Measurements from ENCODE around the gene DOLK. TPM values are rescaled to one million over a fixed set of nuclear protein-coding genes. Genes with fewer than 3 reads are reported as not detected.
"Not testable (repeated sequence)": the region's sequence is repeated elsewhere in the genome, so short reads cannot be mapped to it uniquely, and the experiment has no call there.

DOLK gene
- total RNA-seq, 3 donors from 2014 or later, result 8.7 to 9.9 (median 9.7) TPM

- no peak overlapping the region for H3K4me3 ChIP-seq
- H3K4me1 ChIP-seq (ENCODE audit: low read depth), result no peaks in the 10 kb centered on the region
- ATAC-seq (no peak), DNase-seq (no peak)
- intact Hi-C loops (cut with DNase I, micrococcal nuclease), result no loop called here
- no peaks in the 10 kb centered on the region for H3K36me3 ChIP-seq (ENCODE audit: low read depth)
- H3K9me3 ChIP-seq, result no peaks in the 10 kb centered on the region
- TF ChIP-seq, protein P1, sequence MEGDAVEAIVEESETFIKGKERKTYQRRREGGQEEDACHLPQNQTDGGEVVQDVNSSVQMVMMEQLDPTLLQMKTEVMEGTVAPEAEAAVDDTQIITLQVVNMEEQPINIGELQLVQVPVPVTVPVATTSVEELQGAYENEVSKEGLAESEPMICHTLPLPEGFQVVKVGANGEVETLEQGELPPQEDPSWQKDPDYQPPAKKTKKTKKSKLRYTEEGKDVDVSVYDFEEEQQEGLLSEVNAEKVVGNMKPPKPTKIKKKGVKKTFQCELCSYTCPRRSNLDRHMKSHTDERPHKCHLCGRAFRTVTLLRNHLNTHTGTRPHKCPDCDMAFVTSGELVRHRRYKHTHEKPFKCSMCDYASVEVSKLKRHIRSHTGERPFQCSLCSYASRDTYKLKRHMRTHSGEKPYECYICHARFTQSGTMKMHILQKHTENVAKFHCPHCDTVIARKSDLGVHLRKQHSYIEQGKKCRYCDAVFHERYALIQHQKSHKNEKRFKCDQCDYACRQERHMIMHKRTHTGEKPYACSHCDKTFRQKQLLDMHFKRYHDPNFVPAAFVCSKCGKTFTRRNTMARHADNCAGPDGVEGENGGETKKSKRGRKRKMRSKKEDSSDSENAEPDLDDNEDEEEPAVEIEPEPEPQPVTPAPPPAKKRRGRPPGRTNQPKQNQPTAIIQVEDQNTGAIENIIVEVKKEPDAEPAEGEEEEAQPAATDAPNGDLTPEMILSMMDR (IDR thresholded peaks at IDR 0.05), result no peak
Observed at GRCh38 chr9:128983536-128983935, 36.1 kb upstream of the DOLK start.

DNA sequence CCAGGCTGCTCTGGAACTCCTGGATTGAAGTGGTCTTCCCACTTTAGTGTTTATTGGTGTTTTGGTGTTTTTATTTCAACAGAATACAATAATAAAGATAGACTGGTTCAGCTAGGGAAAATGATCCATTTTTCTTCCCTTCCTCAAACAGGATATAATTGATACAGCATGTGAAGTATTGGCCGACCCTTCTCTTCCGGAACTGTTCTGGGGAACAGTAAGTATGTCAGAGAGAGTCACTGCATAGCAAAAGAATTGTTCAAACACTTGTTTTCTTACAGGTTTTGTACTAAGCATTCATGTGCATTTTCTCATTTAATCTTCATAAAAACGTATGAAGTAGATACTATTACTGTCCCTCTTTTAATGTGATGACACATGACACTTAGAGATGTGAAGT is 31.7 kb upstream of the DOLK start:
- intact Hi-C loops (cut with DNase I, micrococcal nuclease), result no loop called here
- TF ChIP-seq, protein P1 (IDR thresholded peaks at IDR 0.05), result no peak
- no peaks in the 10 kb centered on the region for H3K9me3 ChIP-seq
- ATAC-seq (no peak), DNase-seq (no peak)
- H3K36me3 ChIP-seq (ENCODE audit: low read depth), result no peaks in the 10 kb centered on the region
- no peak overlapping the region for H3K4me3 ChIP-seq
- H3K4me1 ChIP-seq (ENCODE audit: low read depth), result no peaks in the 10 kb centered on the region

- H3K36me3 ChIP-seq (ENCODE audit: low read depth), result no peaks in the 10 kb centered on the region
- no peaks in the 10 kb centered on the region for H3K9me3 ChIP-seq
- intact Hi-C loops (cut with DNase I, micrococcal nuclease), result no loop called here
- no peak for ATAC-seq
- no peaks in the 10 kb centered on the region for H3K4me1 ChIP-seq (ENCODE audit: low read depth)
- no peak for DNase-seq
- no peak overlapping the region for H3K4me3 ChIP-seq
- TF ChIP-seq, protein P1 (IDR thresholded peaks at IDR 0.05), result no peak
Observed at GRCh38 chr9:128972956-128973355, 25.6 kb upstream of the DOLK start.

DNA sequence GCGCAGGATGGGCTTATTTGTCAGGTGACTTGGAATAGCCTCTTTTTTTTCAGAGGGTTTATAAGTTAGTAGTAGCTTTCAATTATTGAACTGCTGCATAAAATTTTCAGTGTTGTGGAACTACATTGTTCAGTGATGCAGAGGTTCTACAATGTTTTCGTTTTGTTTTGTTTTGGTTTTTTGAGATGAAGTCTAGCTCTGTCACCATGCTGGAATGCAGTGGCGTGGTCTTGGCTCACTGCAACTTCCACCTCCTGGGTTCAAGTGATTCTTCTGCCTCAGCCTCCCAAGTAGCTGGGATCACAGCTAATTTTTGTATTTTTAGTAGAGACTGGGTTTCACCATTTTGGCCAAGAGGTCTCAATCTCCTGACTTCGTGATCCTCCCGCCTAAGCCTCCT is 22.1 kb upstream of the DOLK start:
- DNase-seq (no peak), ATAC-seq (no peak)
- H3K4me3 ChIP-seq, result no peak overlapping the region
- H3K36me3 ChIP-seq (ENCODE audit: low read depth), result no peaks in the 10 kb centered on the region
- intact Hi-C loops (cut with DNase I, micrococcal nuclease), result no loop called here
- no peaks in the 10 kb centered on the region for H3K4me1 ChIP-seq (ENCODE audit: low read depth)
- TF ChIP-seq, protein P1 (IDR thresholded peaks at IDR 0.05), result no peak
- no peaks in the 10 kb centered on the region for H3K9me3 ChIP-seq

DNA sequence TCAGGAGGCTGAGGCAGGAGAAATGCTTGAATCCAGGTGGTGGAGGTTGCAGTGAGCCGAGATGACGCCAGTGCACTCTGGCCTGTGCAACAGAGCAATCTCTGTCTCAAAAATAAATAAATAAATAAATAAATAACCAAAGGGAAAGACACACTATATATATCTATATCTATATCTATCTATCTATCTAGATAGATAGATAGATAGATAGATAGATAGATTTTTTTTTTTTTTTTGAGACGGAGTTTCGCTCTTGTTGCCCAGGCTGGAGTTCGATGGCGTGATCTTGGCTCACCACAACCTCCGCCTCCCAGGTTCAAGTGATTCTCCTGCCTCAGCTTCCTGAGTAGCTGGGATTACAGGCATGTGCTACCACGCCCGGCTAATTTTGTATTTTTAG is 14.0 kb upstream of the DOLK start:
- ATAC-seq; H3K36me3 ChIP-seq (ENCODE audit: low read depth); intact Hi-C loops (cut with DNase I, micrococcal nuclease); H3K9me3 ChIP-seq; H3K4me1 ChIP-seq (ENCODE audit: low read depth); DNase-seq; H3K4me3 ChIP-seq: not testable (repeated sequence)

GRCh38 chr9:128947277-128947526 is 201 bp downstream of the DOLK start:
- Histone ChIP-seq H3K4me3 (peak overlapping the region; percentile 76), H3K9me3 (no peaks in the 10 kb centered on the region), H3K4me1 (ENCODE audit: low read depth) (peaks cover 11% of the 10 kb centered on the region), H3K36me3 (ENCODE audit: low read depth) (no peaks in the 10 kb centered on the region)
- no peak for DNase-seq
- TF ChIP-seq, protein P1 (IDR thresholded peaks at IDR 0.05), result no peak
- intact Hi-C loops (cut with DNase I, micrococcal nuclease), result no loop called here
- peak; percentile 42 for ATAC-seq

Data from mucosa of descending colon (tissue), 3 donors.